Upper lobe of left lung (tissue), 6 donors: ENCODE data around the gene HELT. TPM values are rescaled to one million over a fixed set of nuclear protein-coding genes. Genes with fewer than 3 reads are reported as not detected.

Experiments used
- ATAC-seq, 2 donors: fragments of 200-7000 bp; cut with Tn5 transposase; one replicate each; pipeline ENCODE4 v1.9.1; 2022; ENCODE audit warnings: mild to moderate bottlenecking in 2 of 2, moderate library complexity in 2 of 2; ENCODE audit not compliant: low FRiP score in 2 of 2
- DNase-seq, 2 donors: peaks; one replicate each; pipeline ENCODE4 v3.0.0-alpha.2; 2019 to 2020
- H3K27ac ChIP-seq, 4 donors: fragments of 200-600 bp; sonication (generic); one replicate each; pipeline ENCODE4 v1.5.1; 2016 to 2019
- H3K27me3 ChIP-seq, 4 donors: fragments of 200-600 bp; sonication (generic); one replicate each; pipeline ENCODE4 v1.5.1; 2017 to 2019
- H3K36me3 ChIP-seq, 4 donors: fragments of 200-600 bp; sonication (generic); one replicate each; pipeline ENCODE4 v1.5.1; 2016 to 2019
- H3K4me1 ChIP-seq, 4 donors: fragments of 200-600 bp; sonication (generic); one replicate each; pipeline ENCODE4 v1.5.1; 2018 to 2019
- H3K4me3 ChIP-seq, 4 donors: fragments of 200-600 bp; sonication (generic); one replicate each; pipeline ENCODE4 v1.5.1; 2017 to 2019; ENCODE audit warnings: mild to moderate bottlenecking in 2 of 4, moderate library complexity in 1 of 4
- H3K9me3 ChIP-seq, 4 donors: fragments of 200-600 bp; sonication (generic); one replicate each; pipeline ENCODE4 v1.5.1; 2018 to 2019
- CTCF ChIP-seq, 6 experiments: fragments of 450-650 bp in 4 of 6; fragments of 200-600 bp in 2 of 6; sonication (generic) in 2 of 6; IDR thresholded peaks; one replicate each; pipeline ENCODE4 v1.5.1; 2016 to 2019; ENCODE audit warnings: antibody characterized with exemption in 6 of 6
- EP300 ChIP-seq, 4 donors: sonication (generic); formaldehyde crosslinking; IDR thresholded peaks; one replicate each; pipeline ENCODE4 v1.5.1; 2017; ENCODE audit warnings: antibody characterized with exemption in 4 of 4, control low read depth in 2 of 4
- POLR2A ChIP-seq, 4 donors: fragments of 450-650 bp; IDR thresholded peaks; one replicate each; pipeline ENCODE4 v1.5.1; 2016 to 2017; ENCODE audit warnings: antibody characterized with exemption in 4 of 4, mild to moderate bottlenecking in 2 of 4
- POLR2AphosphoS5 ChIP-seq, 2 donors: sonication (generic); formaldehyde crosslinking; IDR thresholded peaks; one replicate each; pipeline ENCODE4 v1.5.1; 2017; ENCODE audit warnings: antibody characterized with exemption in 2 of 2
- WGBS, 2 donors: methylation state at CpG; one replicate each; pipeline ENCODE4 v1.1.5; 2017 to 2018; 5-methylcytosine and 5-hydroxymethylcytosine counted together
- total RNA-seq, 6 donors: library from RNA; depleted of rRNA in 4 of 6; stranded (reverse); fragments of >200 nt in 4 of 6; gene quantifications; one replicate each; pipeline versions ENCODE4 v1.1.0 to v1.2.1, GENCODE V29; 2016 to 2021
- donor health status: DM: no; HTN: no; CAD: no; lungs with moderate emphysema.
- donor health status: DM: no; HTN: yes; CAD: no; lungs with severe emphysema.

The HELT gene
- total RNA-seq, 6 donors from 2014 or later = 1.3 to 1.6 TPM; not detected in 4

DNA sequence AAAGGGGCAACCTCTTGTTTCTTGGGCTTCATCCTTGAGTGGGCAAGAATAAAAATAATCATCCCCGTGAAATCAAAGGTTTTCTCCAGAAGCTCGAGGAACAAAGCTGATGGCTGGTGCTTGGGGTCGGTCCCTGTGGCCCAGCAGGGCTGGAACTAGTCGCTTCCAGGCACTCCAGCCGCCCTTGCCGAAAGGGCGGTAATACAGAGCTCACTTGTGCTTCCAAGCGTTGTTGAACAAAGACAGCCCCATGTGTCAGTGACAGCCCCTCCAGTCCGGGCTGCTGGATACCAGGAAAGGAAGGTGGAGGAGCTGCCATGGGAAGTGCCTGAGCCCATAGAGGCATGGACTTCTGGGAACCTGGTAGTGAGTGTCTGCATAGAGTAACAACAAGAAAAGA lies 5.2 kb downstream of the HELT start:
- DNase-seq (no peak), ATAC-seq (no peak)
- Histone ChIP-seq H3K27ac (no peak overlapping the region), H3K27me3 (peaks cover 0 to 33% (median 20%) of the 10 kb centered on the region in 4 donors), H3K9me3 (no peaks in the 10 kb centered on the region), H3K36me3 (no peaks in the 10 kb centered on the region), H3K4me1 (peaks cover 12 to 33% (median 25%) of the 10 kb centered on the region in 4 donors), H3K4me3 (no peak overlapping the region)
- WGBS, 2 donors = 50 to 52% methylated on average over 9 of the region's 9 CpGs
- TF ChIP-seq CTCF (IDR thresholded peaks at IDR 0.05) = no peak
- no peak for TF ChIP-seq POLR2AphosphoS5 (IDR thresholded peaks at IDR 0.05)
- no peak for TF ChIP-seq POLR2A (IDR thresholded peaks at IDR 0.05)

- WGBS, 2 donors = 89 to 90% methylated on average over 8 of the region's 8 CpGs
- DNase-seq (no peak), ATAC-seq (no peak)
- Histone ChIP-seq H3K36me3 (no peaks in the 10 kb centered on the region), H3K4me1 (no peaks in the 10 kb centered on the region), H3K4me3 (no peak overlapping the region), H3K27me3 (no peaks in the 10 kb centered on the region), H3K9me3 (no peaks in the 10 kb centered on the region), H3K27ac (no peak overlapping the region)
- TF ChIP-seq EP300 (IDR thresholded peaks at IDR 0.05) = no peak
- TF ChIP-seq CTCF (IDR thresholded peaks at IDR 0.05) = no peak
- TF ChIP-seq POLR2AphosphoS5 (IDR thresholded peaks at IDR 0.05) = no peak
- TF ChIP-seq POLR2A (IDR thresholded peaks at IDR 0.05) = no peak
These were observed 10.3 kb downstream of the HELT start for GRCh38 chr4:185028625-185029024.

DNA sequence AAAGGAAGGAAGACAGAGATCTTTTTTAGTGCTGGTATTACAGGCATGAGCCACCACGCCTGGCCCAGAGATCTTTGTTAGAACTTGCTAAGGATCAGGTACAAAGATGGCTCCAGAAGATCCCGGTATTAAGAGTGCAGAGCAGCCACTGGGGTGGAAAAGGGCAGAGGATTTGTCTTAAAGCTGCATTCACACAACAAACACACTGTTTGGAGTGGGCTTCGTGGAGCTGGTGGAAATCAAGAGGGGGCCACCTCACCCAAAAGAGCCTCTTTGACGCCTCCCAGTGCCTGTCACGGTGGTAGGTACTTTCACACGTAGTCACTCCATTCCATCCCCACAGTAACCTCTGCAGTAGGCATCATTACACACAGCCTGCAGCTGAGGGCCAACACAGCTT lies 13.3 kb downstream of the HELT start:
- no peaks in the 10 kb centered on the region for H3K36me3 ChIP-seq
- H3K27me3 ChIP-seq = no peaks in the 10 kb centered on the region
- H3K9me3 ChIP-seq = no peaks in the 10 kb centered on the region
- DNase-seq (no peak), ATAC-seq (no peak)
- no peak overlapping the region for H3K27ac ChIP-seq
- 69 to 76% methylated on average over 6 of the region's 6 CpGs for WGBS, 2 donors
- no peak for TF ChIP-seq POLR2AphosphoS5 (IDR thresholded peaks at IDR 0.05)
- no peak for TF ChIP-seq EP300 (IDR thresholded peaks at IDR 0.05)
- TF ChIP-seq CTCF (IDR thresholded peaks at IDR 0.05) = no peak
- TF ChIP-seq POLR2A (IDR thresholded peaks at IDR 0.05) = no peak
- no peak overlapping the region for H3K4me3 ChIP-seq
- no peaks in the 10 kb centered on the region for H3K4me1 ChIP-seq

- Histone ChIP-seq H3K27ac (no peak overlapping the region), H3K4me3 (no peak overlapping the region), H3K27me3 (no peaks in the 10 kb centered on the region), H3K4me1 (no peaks in the 10 kb centered on the region), H3K9me3 (no peaks in the 10 kb centered on the region), H3K36me3 (no peaks in the 10 kb centered on the region)
- ATAC-seq (no peak), DNase-seq (no peak)
- TF ChIP-seq CTCF (IDR thresholded peaks at IDR 0.05) (no peak), POLR2A (IDR thresholded peaks at IDR 0.05) (no peak), EP300 (IDR thresholded peaks at IDR 0.05) (no peak), POLR2AphosphoS5 (IDR thresholded peaks at IDR 0.05) (no peak)
- 84 to 92% methylated on average over 7 to 9 of the region's 9 CpGs for WGBS, 2 donors
These were observed 14.8 kb downstream of the HELT start for GRCh38 chr4:185033072-185033471.

DNA sequence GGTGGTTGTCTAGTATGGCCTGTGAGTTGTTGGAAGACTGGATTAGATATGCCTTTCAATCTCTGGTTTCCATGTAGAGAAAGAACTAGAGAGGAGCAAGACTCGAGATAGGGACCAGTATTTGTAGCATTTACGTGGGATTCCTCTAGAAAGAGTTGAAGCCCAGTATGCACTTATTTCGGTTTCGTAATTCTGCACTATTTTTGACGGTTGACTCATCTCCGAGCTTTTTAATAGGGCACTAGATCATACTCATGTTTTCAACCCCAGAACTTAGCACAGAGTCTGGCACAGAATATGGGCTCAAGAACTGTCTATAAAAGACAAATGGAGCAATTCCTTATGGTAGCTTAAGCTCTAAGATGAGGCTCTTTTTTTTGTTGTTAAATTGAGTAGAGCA lies 15.7 kb downstream of the HELT start:
- Histone ChIP-seq H3K27me3 (no peaks in the 10 kb centered on the region), H3K4me1 (no peaks in the 10 kb centered on the region), H3K27ac (no peak overlapping the region), H3K36me3 (no peaks in the 10 kb centered on the region), H3K9me3 (no peaks in the 10 kb centered on the region), H3K4me3 (no peak overlapping the region)
- ATAC-seq (no peak), DNase-seq (no peak)
- WGBS, 2 donors = 76 to 84% methylated on average over 6 of the region's 6 CpGs
- TF ChIP-seq CTCF (IDR thresholded peaks at IDR 0.05) (no peak), EP300 (IDR thresholded peaks at IDR 0.05) (no peak), POLR2A (IDR thresholded peaks at IDR 0.05) (no peak), POLR2AphosphoS5 (IDR thresholded peaks at IDR 0.05) (no peak)
